GM18868 (cell line): ENCODE results near the gene RANBP10.
"Not testable (repeated sequence)": the region's sequence is repeated elsewhere in the genome, so short reads cannot be mapped to it uniquely, and the experiment has no call there.

Source experiments
- ATAC-seq: cut with Tn5 transposase; IDR thresholded peaks from one replicate; pipeline ENCODE4 v1.9.1; 2021; ENCODE audit warnings: mild to moderate bottlenecking, moderate library complexity; ENCODE audit not compliant: unreplicated experiment

The RANBP10 gene

GRCh38 chr16:67780847-67781564 lies 25.4 kb downstream of the RANBP10 start:
- no peak for ATAC-seq

- no peak for ATAC-seq
Observed at GRCh38 chr16:67779256-67780014, 26.9 kb downstream of the RANBP10 start.

GRCh38 chr16:67775273-67775672 lies 31.1 kb downstream of the RANBP10 start:
- ATAC-seq, result no peak

- ATAC-seq, result no peak
Observed at GRCh38 chr16:67774457-67774853, 31.9 kb downstream of the RANBP10 start.

- no peak for ATAC-seq
Observed at GRCh38 chr16:67773569-67774456, 32.5 kb downstream of the RANBP10 start.

- no peak for ATAC-seq
Observed at GRCh38 chr16:67773099-67773498, 33.3 kb downstream of the RANBP10 start.

- no peak for ATAC-seq
Observed at GRCh38 chr16:67770346-67770991, 35.9 kb downstream of the RANBP10 start.

- no peak for ATAC-seq
Observed at GRCh38 chr16:67767953-67768352, 38.4 kb downstream of the RANBP10 start.

GRCh38 chr16:67766291-67766690 lies 40.1 kb downstream of the RANBP10 start:
- ATAC-seq, result no peak

GRCh38 chr16:67764158-67764667 lies 42.1 kb downstream of the RANBP10 start:
- ATAC-seq, result no peak

GRCh38 chr16:67763066-67763465 lies 43.3 kb downstream of the RANBP10 start:
- no peak for ATAC-seq

GRCh38 chr16:67762385-67762784 lies 44.0 kb downstream of the RANBP10 start:
- no peak for ATAC-seq

GRCh38 chr16:67761924-67762323 lies 44.4 kb downstream of the RANBP10 start:
- no peak for ATAC-seq

- ATAC-seq, result no peak
Observed at GRCh38 chr16:67760956-67761230, 45.5 kb downstream of the RANBP10 start.

- no peak for ATAC-seq
Observed at GRCh38 chr16:67760206-67760955, 46.0 kb downstream of the RANBP10 start.

GRCh38 chr16:67758966-67759365 lies 47.4 kb downstream of the RANBP10 start:
- ATAC-seq, result no peak

- ATAC-seq, result no peak
Observed at GRCh38 chr16:67758006-67758405, 48.4 kb downstream of the RANBP10 start.

- ATAC-seq, result no peak
Observed at GRCh38 chr16:67752641-67753040, 53.7 kb downstream of the RANBP10 start.

GRCh38 chr16:67751331-67751730 lies 55.0 kb downstream of the RANBP10 start:
- not testable (repeated sequence) for ATAC-seq

- no peak for ATAC-seq
Observed at GRCh38 chr16:67750466-67750865, 55.9 kb downstream of the RANBP10 start.
